Psoas muscle (tissue), 8 donors: Measurements from ENCODE around the gene GRID2. TPM values are rescaled to one million over a fixed set of nuclear protein-coding genes. Genes with fewer than 3 reads are reported as not detected.

Source experiments
- ATAC-seq, 4 donors: fragments of 200-7000 bp; cut with Tn5 transposase; one replicate each; pipeline ENCODE4 v1.9.1; 2020; ENCODE audit warnings: moderate library complexity in 3 of 4, mild to moderate bottlenecking in 2 of 4
- DNase-seq, 2 donors: peaks; one replicate each; pipeline ENCODE4 v3.0.0-alpha.2; 2020
- H3K27ac ChIP-seq: fragments of 200-600 bp; one replicate; pipeline ENCODE4 v1.8.0; 2022
- H3K27me3 ChIP-seq, 3 donors: fragments of 200-600 bp in 1 of 3; one replicate each; pipeline versions ENCODE4 v1.6.1 to v1.8.0; 2013 to 2022; ENCODE audit warnings: low read length in 2 of 3, mild to moderate bottlenecking in 2 of 3, moderate library complexity in 1 of 3; ENCODE audit not compliant: insufficient read depth in 3 of 3
- H3K36me3 ChIP-seq, 2 donors: fragments of 200-600 bp in 1 of 2; one replicate each; pipeline versions ENCODE4 v1.6.1 to v1.8.0; 2013 to 2022; ENCODE audit warnings: low read depth in 1 of 2, mild to moderate bottlenecking in 1 of 2, moderate library complexity in 1 of 2; ENCODE audit not compliant: insufficient read depth in 1 of 2
- H3K4me1 ChIP-seq: fragments of 200-600 bp; one replicate; pipeline ENCODE4 v1.8.0; 2022
- H3K4me3 ChIP-seq: fragments of 200-600 bp; one replicate; pipeline ENCODE4 v1.8.0; 2022; ENCODE audit warnings: mild to moderate bottlenecking
- H3K9me3 ChIP-seq: fragments of 200-600 bp; one replicate; pipeline ENCODE4 v1.8.0; 2022
- CTCF ChIP-seq: fragments of 200-600 bp; IDR thresholded peaks from one replicate; pipeline ENCODE4 v1.8.0; 2022; ENCODE audit warnings: antibody characterized with exemption
- WGBS, 3 donors: extraction: QIAGEN DNeasy Blood & Tissue Kit; methylation state at CpG; one replicate each; pipeline versions ENCODE4 v1.1.6 to v1.1.7; 2013; 5-methylcytosine and 5-hydroxymethylcytosine counted together
- intact Hi-C, 2 donors: fragments of 100-400 bp; cut with DNase I; formaldehyde crosslinking; loops; one replicate each; pipeline versions ENCODE4 v1.11.0 to v1.14.2; 2022
- long read RNA-seq, 2 donors: library from polyadenylated mRNA; unstranded; transcript quantifications; one replicate each; pipeline ENCODE4 v2.0.0, GENCODE V29; 2021
- polyA plus RNA-seq, 3 donors: library from polyadenylated mRNA; stranded (reverse); fragments of 200-250 nt; gene quantifications; one replicate each; pipeline ENCODE4 v1.2.3, GENCODE V29; 2013
- total RNA-seq, 4 donors: library from RNA; stranded (reverse); fragmentation: NEBNext Ultra II Directional in 2 of 4; extraction: Animal tissue kit (Norgen Biotek cat#: 25700) in 2 of 4; gene quantifications; one replicate each; pipeline versions ENCODE4 v1.2.1 to v1.2.4, GENCODE V29; 2021 to 2023
- donor health status: healthy with polysubstance abuse.
- donor health status: DM: no; HTN: no; CAD: no; lungs with moderate emphysema.
- donor health status: Bipolar disorder and iron deficiency.
- donor health status: healthy.
- donor health status: DM: yes; HTN: yes; CAD: no.
- donor health status: DM: no; HTN: no; CAD: no.
- donor health status: DM: no; HTN: no; CAD: no.
- donor health status: DM: yes; HTN: yes; CAD: no.

Gene GRID2
- total RNA-seq (not detected), polyA plus RNA-seq (not detected)
- long read RNA-seq, donor 1 = 0 reads
- long read RNA-seq, donor 2 = 0 reads

GRCh38 chr4:92303621-92304027, at the start of gene GRID2:
Gene GRID2, plus strand, starts transcription at chr4:92303966.
- ATAC-seq (no peak), DNase-seq (no peak)
- Histone ChIP-seq H3K4me1 (no peaks in the 10 kb centered on the region), H3K27me3 (peaks cover 0 to 39% (median 10%) of the 10 kb centered on the region in 3 donors), H3K9me3 (no peaks in the 10 kb centered on the region), H3K27ac (no peak within 1 kb of the TSS), H3K4me3 (peak within 1 kb of the TSS; percentile 27), H3K36me3 (no peaks in the 10 kb centered on the region)
- 0 to 1% (median 1%) methylated on average over 26 to 29 of the region's 29 CpGs for WGBS, 3 donors
- no peak for TF ChIP-seq CTCF
- intact Hi-C loops = no loop called here

- Histone ChIP-seq H3K27ac (no peak overlapping the region), H3K4me1 (no peaks in the 10 kb centered on the region), H3K9me3 (peaks cover 11% of the 10 kb centered on the region), H3K27me3 (no peaks in the 10 kb centered on the region), H3K36me3 (no peaks in the 10 kb centered on the region), H3K4me3 (no peak overlapping the region)
- DNase-seq (no peak), ATAC-seq (no peak)
- intact Hi-C loops = no loop called here
- WGBS, 3 donors = 83 to 92% (median 89%) methylated on average over 4 of the region's 4 CpGs
- TF ChIP-seq CTCF = no peak
Observed at GRCh38 chr4:92253986-92254671, 49.6 kb upstream of the GRID2 start.

- H3K36me3 ChIP-seq = no peaks in the 10 kb centered on the region
- peaks cover 11% of the 10 kb centered on the region for H3K9me3 ChIP-seq
- H3K4me3 ChIP-seq = no peak overlapping the region
- ATAC-seq = no peak
- TF ChIP-seq CTCF = no peak
- H3K27me3 ChIP-seq = no peaks in the 10 kb centered on the region
- H3K27ac ChIP-seq = no peak overlapping the region
- 91 to 94% (median 91%) methylated on average over 8 of the region's 8 CpGs for WGBS, 3 donors
- H3K4me1 ChIP-seq = no peaks in the 10 kb centered on the region
- DNase-seq = no peak
- intact Hi-C loops = no loop called here
Observed at GRCh38 chr4:92254767-92255442, 48.9 kb upstream of the GRID2 start.

- DNase-seq (no peak), ATAC-seq (no peak)
- no peaks in the 10 kb centered on the region for H3K4me1 ChIP-seq
- 97 to 100% (median 98%) methylated on average over 1 of the region's 1 CpG for WGBS, 3 donors
- TF ChIP-seq CTCF = no peak
- no peak overlapping the region for H3K4me3 ChIP-seq
- H3K27ac ChIP-seq = no peak overlapping the region
- H3K36me3 ChIP-seq = no peaks in the 10 kb centered on the region
- peaks cover 9% of the 10 kb centered on the region for H3K9me3 ChIP-seq
- intact Hi-C loops = no loop called here
- no peaks in the 10 kb centered on the region for H3K27me3 ChIP-seq
Observed at GRCh38 chr4:92255920-92256244, 47.9 kb upstream of the GRID2 start.
